ENCODE results near the gene NCBP2.

GRCh38 chr3:196988241-196989029 is 46.1 kb upstream of the NCBP2 start:
- no peak for TF ChIP-seq CTCF (IDR thresholded peaks at IDR 0.05)
- no peak for TF ChIP-seq POLR2A (IDR thresholded peaks at IDR 0.05)

Measured in vagina (tissue), 2 donors.